HG03439 (cell line): ENCODE data around the gene GAP43.

Experiments
- ATAC-seq: cut with Tn5 transposase; IDR thresholded peaks from one replicate; pipeline ENCODE4 v1.9.1; 2021; ENCODE audit warnings: mild to moderate bottlenecking, moderate library complexity; ENCODE audit not compliant: unreplicated experiment

GAP43 gene

GRCh38 chr3:115623044-115623868 is at the start of gene GAP43:
Gene GAP43 (plus strand): TSS chr3:115623510. CDS start chr3:115623690, 180 bp downstream.
- ATAC-seq, result no peak

- no peak for ATAC-seq
Measured at GRCh38 chr3:115576325-115576875, 46.9 kb upstream of the GAP43 start.

- no peak for ATAC-seq
Measured at GRCh38 chr3:115577000-115577399, 46.3 kb upstream of the GAP43 start.

- ATAC-seq, result no peak
Measured at GRCh38 chr3:115578331-115578730, 45.0 kb upstream of the GAP43 start.

- no peak for ATAC-seq
Measured at GRCh38 chr3:115580566-115580965, 42.7 kb upstream of the GAP43 start.

GRCh38 chr3:115581362-115582135 is 41.8 kb upstream of the GAP43 start:
- no peak for ATAC-seq

- ATAC-seq, result no peak
Measured at GRCh38 chr3:115588201-115589115, 34.9 kb upstream of the GAP43 start.

- no peak for ATAC-seq
Measured at GRCh38 chr3:115590873-115591272, 32.4 kb upstream of the GAP43 start.

- ATAC-seq, result no peak
Measured at GRCh38 chr3:115595611-115596275, 27.6 kb upstream of the GAP43 start.

- no peak for ATAC-seq
Measured at GRCh38 chr3:115598216-115598615, 25.1 kb upstream of the GAP43 start.

- ATAC-seq, result no peak
Measured at GRCh38 chr3:115602194-115602593, 21.1 kb upstream of the GAP43 start.

- no peak for ATAC-seq
Measured at GRCh38 chr3:115611630-115612029, 11.7 kb upstream of the GAP43 start.

- ATAC-seq, result no peak
Measured at GRCh38 chr3:115615001-115615814, 8.1 kb upstream of the GAP43 start.

- ATAC-seq, result no peak
Measured at GRCh38 chr3:115616461-115616860, 6.8 kb upstream of the GAP43 start.

- ATAC-seq, result no peak
Measured at GRCh38 chr3:115617591-115617990, 5.7 kb upstream of the GAP43 start.

GRCh38 chr3:115624029-115624741 is 875 bp downstream of the GAP43 start:
- ATAC-seq, result no peak

GRCh38 chr3:115624901-115625300 is 1.6 kb downstream of the GAP43 start:
- ATAC-seq, result no peak

- no peak for ATAC-seq
Measured at GRCh38 chr3:115626006-115626409, 2.7 kb downstream of the GAP43 start.

GRCh38 chr3:115626721-115627120 is 3.4 kb downstream of the GAP43 start:
- no peak for ATAC-seq
